ENCODE measurements around the gene SPINK5.
"Not testable (repeated sequence)": the region's sequence is repeated elsewhere in the genome, so short reads cannot be mapped to it uniquely, and the experiment has no call there.

Gene SPINK5, protein sequence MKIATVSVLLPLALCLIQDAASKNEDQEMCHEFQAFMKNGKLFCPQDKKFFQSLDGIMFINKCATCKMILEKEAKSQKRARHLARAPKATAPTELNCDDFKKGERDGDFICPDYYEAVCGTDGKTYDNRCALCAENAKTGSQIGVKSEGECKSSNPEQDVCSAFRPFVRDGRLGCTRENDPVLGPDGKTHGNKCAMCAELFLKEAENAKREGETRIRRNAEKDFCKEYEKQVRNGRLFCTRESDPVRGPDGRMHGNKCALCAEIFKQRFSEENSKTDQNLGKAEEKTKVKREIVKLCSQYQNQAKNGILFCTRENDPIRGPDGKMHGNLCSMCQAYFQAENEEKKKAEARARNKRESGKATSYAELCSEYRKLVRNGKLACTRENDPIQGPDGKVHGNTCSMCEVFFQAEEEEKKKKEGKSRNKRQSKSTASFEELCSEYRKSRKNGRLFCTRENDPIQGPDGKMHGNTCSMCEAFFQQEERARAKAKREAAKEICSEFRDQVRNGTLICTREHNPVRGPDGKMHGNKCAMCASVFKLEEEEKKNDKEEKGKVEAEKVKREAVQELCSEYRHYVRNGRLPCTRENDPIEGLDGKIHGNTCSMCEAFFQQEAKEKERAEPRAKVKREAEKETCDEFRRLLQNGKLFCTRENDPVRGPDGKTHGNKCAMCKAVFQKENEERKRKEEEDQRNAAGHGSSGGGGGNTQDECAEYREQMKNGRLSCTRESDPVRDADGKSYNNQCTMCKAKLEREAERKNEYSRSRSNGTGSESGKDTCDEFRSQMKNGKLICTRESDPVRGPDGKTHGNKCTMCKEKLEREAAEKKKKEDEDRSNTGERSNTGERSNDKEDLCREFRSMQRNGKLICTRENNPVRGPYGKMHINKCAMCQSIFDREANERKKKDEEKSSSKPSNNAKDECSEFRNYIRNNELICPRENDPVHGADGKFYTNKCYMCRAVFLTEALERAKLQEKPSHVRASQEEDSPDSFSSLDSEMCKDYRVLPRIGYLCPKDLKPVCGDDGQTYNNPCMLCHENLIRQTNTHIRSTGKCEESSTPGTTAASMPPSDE

GRCh38 chr5:148063861-148064260, at the start of gene SPINK5:
SPINK5 (plus strand) TSS chr5:148063980; CDS start chr5:148064045, 65 bp downstream.
- H3K27me3 ChIP-seq (ENCODE audit: insufficient read depth, low read length): no peaks in the 10 kb centered on the region
- H3K36me3 ChIP-seq (ENCODE audit: insufficient read depth, low read depth, low read length): no peaks in the 10 kb centered on the region
- no peak within 1 kb of the TSS for H3K27ac ChIP-seq (ENCODE audit: low read length)
- no peaks in the 10 kb centered on the region for H3K9me3 ChIP-seq (ENCODE audit: insufficient read depth, low read depth, low read length)
- H3K4me1 ChIP-seq (ENCODE audit: insufficient read depth, low read length): 0 out of 2 replicates have a peak, but pooled peaks cover 3% of the 10 kb centered on the region
- H3K4me3 ChIP-seq (ENCODE audit: low read length): no peak within 1 kb of the TSS
- no peak within 1 kb of the TSS for H3K9ac ChIP-seq (ENCODE audit: low read depth, low read length)

DNA sequence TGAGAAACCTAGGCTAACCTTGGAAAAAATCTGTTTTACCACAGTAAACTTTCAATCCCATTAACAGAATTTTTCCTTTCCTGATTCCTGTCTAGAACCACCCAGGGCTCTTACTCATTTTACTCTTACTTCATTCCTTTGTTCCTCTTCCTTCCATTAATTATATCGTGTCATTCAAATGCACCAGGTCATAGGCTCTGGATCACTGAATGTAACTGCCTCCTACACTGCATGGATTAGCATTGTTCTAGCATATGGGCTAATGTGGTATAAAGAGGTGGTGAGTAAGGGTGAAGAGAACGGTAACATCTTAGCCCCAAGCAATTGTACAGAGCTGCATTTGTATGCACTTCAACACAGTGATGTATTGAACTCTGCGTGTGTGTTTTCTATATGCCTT, 49.5 kb upstream of the SPINK5 start:
- Histone ChIP-seq H3K4me3 (ENCODE audit: low read length) (no peak overlapping the region), H3K9me3 (ENCODE audit: insufficient read depth, low read depth, low read length) (no peaks in the 10 kb centered on the region), H3K27ac (ENCODE audit: low read length) (no peak overlapping the region), H3K27me3 (ENCODE audit: insufficient read depth, low read length) (no peaks in the 10 kb centered on the region), H3K36me3 (ENCODE audit: insufficient read depth, low read depth, low read length) (no peaks in the 10 kb centered on the region), H3K9ac (ENCODE audit: low read depth, low read length) (no peak overlapping the region), H3K4me1 (ENCODE audit: insufficient read depth, low read length) (no peaks in the 10 kb centered on the region)

DNA sequence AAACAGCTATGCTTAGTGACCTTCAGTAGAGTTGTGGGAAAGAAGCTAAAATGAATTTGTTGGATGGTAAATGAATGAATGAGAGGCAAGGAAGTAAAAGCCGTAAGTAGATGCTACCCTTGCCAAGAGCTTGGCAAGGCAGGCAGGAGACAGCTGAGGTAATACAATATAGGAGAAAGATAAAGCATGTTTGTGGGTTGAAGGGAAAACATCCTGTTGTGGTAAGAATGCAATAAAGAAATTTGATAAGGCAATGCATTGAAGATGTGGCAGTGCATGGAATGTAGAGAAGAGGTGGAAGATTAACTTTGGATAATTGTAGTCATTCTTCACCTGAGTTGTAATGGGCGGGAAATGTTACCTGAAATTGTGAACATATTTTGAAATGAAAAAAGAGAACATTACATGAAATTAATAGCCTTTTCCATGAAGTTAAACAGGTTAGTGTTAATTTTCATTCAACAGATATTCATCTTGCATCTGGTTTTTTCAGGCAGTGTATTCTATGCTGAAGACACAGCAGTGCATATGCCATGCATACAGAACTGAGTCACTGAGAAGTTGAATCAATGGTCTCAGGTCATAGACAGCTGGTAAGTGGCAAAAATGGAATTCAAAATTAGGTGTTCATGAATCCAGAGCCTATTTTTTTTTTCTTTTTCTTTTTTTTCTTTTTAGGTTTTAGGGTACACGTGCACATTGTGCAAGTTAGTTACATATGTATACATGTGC, 43.4 kb upstream of the SPINK5 start:
- H3K9ac ChIP-seq (ENCODE audit: low read depth, low read length): no peak overlapping the region

DNA sequence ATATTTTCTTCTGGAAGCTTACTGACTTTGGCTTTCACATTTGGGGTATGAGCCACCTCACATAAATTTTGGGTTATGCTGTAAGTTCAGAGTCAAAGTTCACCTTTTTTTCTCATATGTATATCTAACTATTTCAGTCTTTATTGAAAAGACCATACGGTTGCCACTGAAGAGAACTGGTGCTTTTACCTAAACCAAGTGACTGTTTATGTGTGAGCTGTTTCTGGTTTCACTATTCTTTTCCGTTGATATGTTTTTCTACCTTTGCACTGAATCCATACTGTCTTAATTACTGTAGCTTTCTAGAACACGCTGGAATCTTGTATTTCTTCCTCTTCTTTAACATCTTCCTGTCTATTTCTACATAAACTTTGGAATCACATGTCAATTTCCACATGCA, 36.3 kb upstream of the SPINK5 start:
- no peaks in the 10 kb centered on the region for H3K27me3 ChIP-seq (ENCODE audit: insufficient read depth, low read length)
- H3K9me3 ChIP-seq (ENCODE audit: insufficient read depth, low read depth, low read length): no peaks in the 10 kb centered on the region
- H3K4me1 ChIP-seq (ENCODE audit: insufficient read depth, low read length): no peaks in the 10 kb centered on the region
- H3K4me3 ChIP-seq (ENCODE audit: low read length): no peak overlapping the region
- H3K9ac ChIP-seq (ENCODE audit: low read depth, low read length): no peak overlapping the region
- H3K27ac ChIP-seq (ENCODE audit: low read length): no peak overlapping the region
- H3K36me3 ChIP-seq (ENCODE audit: insufficient read depth, low read depth, low read length): no peaks in the 10 kb centered on the region

More for the DNA sequence above, 43.4 kb upstream of the SPINK5 start:
- H3K9me3 ChIP-seq (ENCODE audit: insufficient read depth, low read depth, low read length): peaks cover 4% of the 10 kb centered on the region; the same call in 1 of the 2 replicates
- no peak overlapping the region for H3K27ac ChIP-seq (ENCODE audit: low read length)
- no peaks in the 10 kb centered on the region for H3K4me1 ChIP-seq (ENCODE audit: insufficient read depth, low read length)
- no peak overlapping the region for H3K4me3 ChIP-seq (ENCODE audit: low read length)
- H3K36me3 ChIP-seq (ENCODE audit: insufficient read depth, low read depth, low read length): no peaks in the 10 kb centered on the region
- H3K27me3 ChIP-seq (ENCODE audit: insufficient read depth, low read length): no peaks in the 10 kb centered on the region

GRCh38 chr5:148029131-148029530, 34.6 kb upstream of the SPINK5 start:
- Histone ChIP-seq H3K36me3 (ENCODE audit: insufficient read depth, low read depth, low read length) (no peaks in the 10 kb centered on the region), H3K27ac (ENCODE audit: low read length) (no peak overlapping the region), H3K9ac (ENCODE audit: low read depth, low read length) (no peak overlapping the region), H3K27me3 (ENCODE audit: insufficient read depth, low read length) (no peaks in the 10 kb centered on the region), H3K4me3 (ENCODE audit: low read length) (no peak overlapping the region), H3K9me3 (ENCODE audit: insufficient read depth, low read depth, low read length) (no peaks in the 10 kb centered on the region), H3K4me1 (ENCODE audit: insufficient read depth, low read length) (no peaks in the 10 kb centered on the region; the same call in 1 of the 2 replicates)

- Histone ChIP-seq H3K27ac (ENCODE audit: low read length) (no peak overlapping the region), H3K36me3 (ENCODE audit: insufficient read depth, low read depth, low read length) (no peaks in the 10 kb centered on the region), H3K4me3 (ENCODE audit: low read length) (no peak overlapping the region), H3K4me1 (ENCODE audit: insufficient read depth, low read length) (no peaks in the 10 kb centered on the region; the same call in 1 of the 2 replicates), H3K9me3 (ENCODE audit: insufficient read depth, low read depth, low read length) (no peaks in the 10 kb centered on the region), H3K27me3 (ENCODE audit: insufficient read depth, low read length) (no peaks in the 10 kb centered on the region), H3K9ac (ENCODE audit: low read depth, low read length) (no peak overlapping the region)
Measured at GRCh38 chr5:148033134-148033533, 30.6 kb upstream of the SPINK5 start.

DNA sequence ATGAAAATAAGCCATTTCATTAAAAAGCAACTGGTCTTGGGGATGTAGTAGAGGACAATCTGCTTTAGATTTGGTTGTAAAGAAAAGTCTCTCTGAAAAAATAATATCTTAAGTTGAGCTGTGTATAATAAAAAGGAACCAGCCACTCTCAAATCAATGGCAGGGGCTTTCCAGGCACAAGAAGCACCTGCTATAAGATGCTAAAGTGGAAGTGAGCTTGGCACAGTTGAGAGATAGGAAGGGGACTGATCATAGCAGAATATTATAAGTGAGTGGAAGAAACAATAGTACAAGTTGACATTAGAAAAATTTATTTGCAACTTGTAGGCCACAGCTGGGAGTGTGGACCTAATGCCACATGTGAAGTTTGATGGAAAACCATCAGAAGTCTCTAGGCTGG, 28.1 kb upstream of the SPINK5 start:
- no peaks in the 10 kb centered on the region for H3K27me3 ChIP-seq (ENCODE audit: insufficient read depth, low read length)
- H3K4me3 ChIP-seq (ENCODE audit: low read length): no peak overlapping the region
- H3K27ac ChIP-seq (ENCODE audit: low read length): no peak overlapping the region
- H3K9me3 ChIP-seq (ENCODE audit: insufficient read depth, low read depth, low read length): no peaks in the 10 kb centered on the region
- H3K4me1 ChIP-seq (ENCODE audit: insufficient read depth, low read length): no peaks in the 10 kb centered on the region; the same call in 1 of the 2 replicates
- H3K36me3 ChIP-seq (ENCODE audit: insufficient read depth, low read depth, low read length): no peaks in the 10 kb centered on the region
- H3K9ac ChIP-seq (ENCODE audit: low read depth, low read length): no peak overlapping the region

DNA sequence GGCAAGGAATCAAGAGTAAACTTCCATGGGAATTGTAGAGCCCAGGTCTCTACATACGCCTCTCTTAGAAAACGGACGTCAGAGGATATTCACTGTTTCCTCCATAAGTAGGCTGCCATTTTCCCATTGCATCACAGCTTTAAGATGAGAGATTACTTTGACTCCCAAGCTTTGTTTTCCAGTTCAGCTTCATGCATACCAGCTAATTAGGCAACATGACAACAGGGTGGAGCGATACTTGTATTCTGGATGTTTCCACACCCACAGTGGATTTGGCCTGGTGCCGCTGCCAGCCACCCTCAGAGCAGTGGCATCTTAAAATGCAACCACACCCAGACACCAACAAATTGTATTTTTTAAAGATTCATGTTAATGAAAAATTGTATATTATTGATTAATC, 20.9 kb upstream of the SPINK5 start:
- no peaks in the 10 kb centered on the region for H3K9me3 ChIP-seq (ENCODE audit: insufficient read depth, low read depth, low read length)
- H3K4me3 ChIP-seq (ENCODE audit: low read length): no peak overlapping the region
- H3K4me1 ChIP-seq (ENCODE audit: insufficient read depth, low read length): no peaks in the 10 kb centered on the region
- no peak overlapping the region for H3K27ac ChIP-seq (ENCODE audit: low read length)
- no peaks in the 10 kb centered on the region for H3K36me3 ChIP-seq (ENCODE audit: insufficient read depth, low read depth, low read length)
- H3K9ac ChIP-seq (ENCODE audit: low read depth, low read length): no peak overlapping the region
- no peaks in the 10 kb centered on the region for H3K27me3 ChIP-seq (ENCODE audit: insufficient read depth, low read length)

DNA sequence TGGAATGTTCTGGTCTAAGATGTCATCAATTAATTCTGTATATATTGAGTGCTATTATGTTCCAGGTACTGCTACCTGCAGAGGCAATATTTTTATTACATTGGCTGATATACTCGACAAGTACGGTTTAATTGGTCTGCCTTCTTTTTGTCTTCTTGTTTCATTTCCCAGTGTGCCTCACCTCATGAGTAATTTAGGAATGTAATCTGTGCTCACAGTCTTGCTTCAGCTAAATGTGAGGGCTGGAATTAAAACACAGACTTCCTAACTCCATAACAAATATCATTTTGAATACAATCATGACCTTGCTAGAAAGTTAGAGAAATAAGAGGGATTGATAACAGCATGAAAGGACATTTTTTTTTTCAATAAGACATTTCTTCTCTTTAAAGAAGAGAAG, 20.1 kb upstream of the SPINK5 start:
- H3K4me3 ChIP-seq (ENCODE audit: low read length): no peak overlapping the region
- H3K36me3 ChIP-seq (ENCODE audit: insufficient read depth, low read depth, low read length): no peaks in the 10 kb centered on the region
- no peaks in the 10 kb centered on the region for H3K9me3 ChIP-seq (ENCODE audit: insufficient read depth, low read depth, low read length)
- no peak overlapping the region for H3K27ac ChIP-seq (ENCODE audit: low read length)
- no peak overlapping the region for H3K9ac ChIP-seq (ENCODE audit: low read depth, low read length)
- H3K4me1 ChIP-seq (ENCODE audit: insufficient read depth, low read length): no peaks in the 10 kb centered on the region
- H3K27me3 ChIP-seq (ENCODE audit: insufficient read depth, low read length): no peaks in the 10 kb centered on the region

- peaks cover 41% of the 10 kb centered on the region for H3K9me3 ChIP-seq (ENCODE audit: insufficient read depth, low read depth, low read length)
- not testable (repeated sequence) for H3K27me3 ChIP-seq (ENCODE audit: insufficient read depth, low read length); H3K4me3 ChIP-seq (ENCODE audit: low read length); H3K36me3 ChIP-seq (ENCODE audit: insufficient read depth, low read depth, low read length); H3K9ac ChIP-seq (ENCODE audit: low read depth, low read length); H3K4me1 ChIP-seq (ENCODE audit: insufficient read depth, low read length); H3K27ac ChIP-seq (ENCODE audit: low read length)
Measured at GRCh38 chr5:148055160-148055559, 8.6 kb upstream of the SPINK5 start.

- H3K27ac ChIP-seq (ENCODE audit: low read length): no peak overlapping the region
Measured at GRCh38 chr5:148060309-148060708, 3.5 kb upstream of the SPINK5 start.

More at GRCh38 chr5:148060309-148060708, 3.5 kb upstream of the SPINK5 start:
- H3K27me3 ChIP-seq (ENCODE audit: insufficient read depth, low read length): no peaks in the 10 kb centered on the region
- H3K9me3 ChIP-seq (ENCODE audit: insufficient read depth, low read depth, low read length): peaks cover 22% of the 10 kb centered on the region
- no peak overlapping the region for H3K4me3 ChIP-seq (ENCODE audit: low read length)
- no peak overlapping the region for H3K9ac ChIP-seq (ENCODE audit: low read depth, low read length)
- no peaks in the 10 kb centered on the region for H3K4me1 ChIP-seq (ENCODE audit: insufficient read depth, low read length)
- H3K36me3 ChIP-seq (ENCODE audit: insufficient read depth, low read depth, low read length): no peaks in the 10 kb centered on the region

All from iPS-20b (cell line).